OCI-LY3 (cell line): ENCODE results near the gene PDS5B.
"Not testable (repeated sequence)": the region's sequence is repeated elsewhere in the genome, so short reads cannot be mapped to it uniquely, and the experiment has no call there.

ENCODE experiments used
- H2AFZ ChIP-seq: fragments of 200-600, 300-600 bp; shearing (Covaris generic); 2 replicates; pipeline ENCODE4 v1.6.0; 2014; ENCODE audit warnings: antibody characterized with exemption, low read depth, low read length
- H3K27ac ChIP-seq: fragments of 200-600, 300-600 bp; sonication (generic); 2 replicates; pipeline ENCODE4 v1.5.1; 2014; ENCODE audit warnings: mild to moderate bottlenecking, low read length, moderate library complexity, mixed read lengths
- H3K27me3 ChIP-seq: fragments of 200-600, 300-600 bp; sonication (generic); 2 replicates; pipeline ENCODE4 v1.6.1; 2014; ENCODE audit warnings: low read depth, low read length, mixed read lengths
- H3K36me3 ChIP-seq: fragments of 200-600, 300-600 bp; sonication (generic); replicated peaks from 2 replicates; pipeline ENCODE3; 2014; ENCODE audit warnings: low read depth, low read length, mixed read lengths
- H3K4me1 ChIP-seq: fragments of 300-600, 200-600 bp; sonication (generic); 2 replicates; pipeline ENCODE4 v1.6.1; 2014; ENCODE audit warnings: low read length, mixed read lengths
- H3K4me2 ChIP-seq: fragments of 200-600, 300-600 bp; sonication (generic); 2 replicates; pipeline ENCODE4 v1.6.1; 2014; ENCODE audit warnings: low read length, mixed read lengths
- H3K4me3 ChIP-seq: fragments of 300-600, 200-600 bp; sonication (generic); 2 replicates; pipeline ENCODE4 v1.5.1; 2014; ENCODE audit warnings: antibody characterized with exemption, mild to moderate bottlenecking, low read length, moderate library complexity
- H3K79me2 ChIP-seq: fragments of 300-600, 200-600 bp; shearing (Covaris generic); 2 replicates; pipeline ENCODE4 v1.6.1; 2014; ENCODE audit warnings: mild to moderate bottlenecking, low read length, mixed read lengths
- H3K9ac ChIP-seq: fragments of 300-600, 200-600 bp; shearing (Covaris generic); 2 replicates; pipeline ENCODE4 v1.6.0; 2014; ENCODE audit warnings: mild to moderate bottlenecking, low read length, moderate library complexity
- H3K9me3 ChIP-seq: fragments of 200-600, 300-600 bp; shearing (Covaris generic); 2 replicates; pipeline ENCODE4 v1.6.1; 2014; ENCODE audit warnings: low read length, mixed read lengths; ENCODE audit not compliant: insufficient read depth
- H4K20me1 ChIP-seq: fragments of 200-600, 300-600 bp; sonication (generic); 2 replicates; pipeline ENCODE4 v1.6.1; 2016; ENCODE audit warnings: low read length, mixed read lengths; ENCODE audit not compliant: insufficient read depth
- CTCF ChIP-seq: fragments of 200-600, 300-600 bp; sonication (generic); IDR thresholded peaks from 2 replicates; pipeline ENCODE4 v1.5.1; 2014; ENCODE audit warnings: antibody characterized with exemption, low read length, low read depth
- EZH2phosphoT487 ChIP-seq: fragments of 200-600 bp; shearing (Covaris generic); IDR thresholded peaks from 2 replicates; pipeline ENCODE4 v1.6.1; 2018; ENCODE audit warnings: antibody characterized with exemption, mixed run types, low read depth

The PDS5B gene

DNA sequence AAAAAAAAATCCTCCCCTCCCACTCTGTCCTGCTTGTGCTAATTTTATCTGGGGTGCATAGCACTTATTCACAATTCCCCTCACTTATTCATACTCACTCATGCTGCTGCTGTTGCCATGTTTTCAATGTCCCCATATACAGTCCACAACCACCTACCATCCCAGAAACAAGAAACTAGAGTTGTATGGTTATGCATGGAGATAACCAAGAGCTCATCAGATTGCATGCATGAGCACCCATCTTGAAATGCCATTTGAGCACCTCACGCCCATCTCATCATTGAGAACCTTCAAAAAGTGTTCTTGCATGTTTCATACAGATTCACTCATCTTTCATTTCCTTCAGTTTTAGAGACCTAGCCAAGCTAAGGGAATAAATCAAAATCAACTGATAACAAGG is 32.5 kb upstream of the PDS5B start:
- Histone ChIP-seq H3K36me3 (no peaks in the 10 kb centered on the region), H3K9me3 (no peaks in the 10 kb centered on the region), H3K4me1 (peaks cover 3% of the 10 kb centered on the region), H3K79me2 (no peaks in the 10 kb centered on the region), H3K27ac (no peak overlapping the region), H3K27me3 (no peaks in the 10 kb centered on the region; the same call in 1 of the 2 replicates), H3K4me2 (no peak overlapping the region), H3K9ac (no peak overlapping the region), H3K4me3 (no peak overlapping the region), H4K20me1 (no peaks in the 10 kb centered on the region), H2AFZ (no peak overlapping the region)
- no peak for TF ChIP-seq EZH2phosphoT487
- no peak for TF ChIP-seq CTCF

- no peaks in the 10 kb centered on the region for H3K36me3 ChIP-seq
- H3K4me2 ChIP-seq, result no peak overlapping the region
- H3K79me2 ChIP-seq, result no peaks in the 10 kb centered on the region
- no peaks in the 10 kb centered on the region for H3K4me1 ChIP-seq
- no peaks in the 10 kb centered on the region for H3K9me3 ChIP-seq
- H3K9ac ChIP-seq, result no peak overlapping the region
- no peaks in the 10 kb centered on the region for H3K27me3 ChIP-seq
- no peak overlapping the region for H3K4me3 ChIP-seq
- H4K20me1 ChIP-seq, result no peaks in the 10 kb centered on the region
- H2AFZ ChIP-seq, result no peak overlapping the region
- TF ChIP-seq CTCF (no peak), EZH2phosphoT487 (no peak)
- H3K27ac ChIP-seq, result no peak overlapping the region
These were observed 30.6 kb upstream of the PDS5B start for GRCh38 chr13:32555613-32556012.

DNA sequence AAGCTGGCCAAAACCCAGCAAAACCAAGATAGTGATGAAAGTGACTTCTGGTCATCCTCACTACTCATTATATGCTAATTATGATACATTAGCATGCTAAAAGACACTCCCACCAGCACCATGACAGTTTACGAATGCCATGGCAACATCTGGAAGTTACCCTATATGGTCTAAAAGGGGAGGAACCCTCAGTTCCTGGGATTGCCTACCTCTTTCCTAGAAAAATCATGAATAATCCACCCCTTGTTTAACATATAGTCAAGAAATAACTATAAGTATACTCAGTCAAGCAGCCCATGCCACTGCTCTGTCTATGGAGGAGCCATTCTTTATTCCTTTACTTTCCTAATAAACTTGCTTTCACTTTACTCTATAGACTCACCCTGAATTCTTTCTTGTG is 25.4 kb upstream of the PDS5B start:
- H3K9me3 ChIP-seq, H3K9ac ChIP-seq: not testable (repeated sequence)

GRCh38 chr13:32575687-32576086 is 10.6 kb upstream of the PDS5B start:
- H3K36me3 ChIP-seq, H2AFZ ChIP-seq, H3K9me3 ChIP-seq, H3K4me1 ChIP-seq, H3K4me2 ChIP-seq, H3K27me3 ChIP-seq, H3K9ac ChIP-seq, H3K79me2 ChIP-seq, H4K20me1 ChIP-seq, H3K4me3 ChIP-seq, H3K27ac ChIP-seq: not testable (repeated sequence)

More for the DNA sequence above, 25.4 kb upstream of the PDS5B start:
- not testable (repeated sequence) for H3K27me3 ChIP-seq, H3K4me3 ChIP-seq, H4K20me1 ChIP-seq, H3K36me3 ChIP-seq, H3K4me1 ChIP-seq, H3K27ac ChIP-seq, H3K79me2 ChIP-seq, H2AFZ ChIP-seq, H3K4me2 ChIP-seq

DNA sequence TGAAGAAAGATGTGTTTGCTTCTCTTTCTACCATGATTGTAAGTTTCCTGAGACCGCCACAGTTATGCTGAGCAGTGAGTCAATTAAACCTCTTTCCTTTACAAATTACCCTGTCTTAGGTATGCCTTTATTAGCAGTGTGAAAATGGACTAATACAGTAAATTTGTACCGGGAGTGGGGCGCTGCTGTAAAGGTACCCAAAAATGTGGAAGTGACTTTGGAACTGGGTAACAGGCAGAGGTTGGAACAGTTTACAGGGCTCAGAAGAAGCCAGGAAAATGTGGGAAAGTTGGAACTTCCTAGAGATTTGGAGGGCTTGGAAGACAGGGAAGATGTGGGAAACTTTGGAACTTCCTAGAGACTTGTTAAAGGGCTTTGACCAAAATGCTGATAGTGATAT is 9.2 kb upstream of the PDS5B start:
- no peaks in the 10 kb centered on the region for H4K20me1 ChIP-seq
- H3K9me3 ChIP-seq, result no peaks in the 10 kb centered on the region
- TF ChIP-seq CTCF (no peak), EZH2phosphoT487 (no peak)
- no peak overlapping the region for H2AFZ ChIP-seq
- no peaks in the 10 kb centered on the region for H3K36me3 ChIP-seq
- no peaks in the 10 kb centered on the region for H3K27me3 ChIP-seq
- no peaks in the 10 kb centered on the region for H3K4me1 ChIP-seq
- no peak overlapping the region for H3K9ac ChIP-seq
- no peaks in the 10 kb centered on the region for H3K79me2 ChIP-seq
- no peak overlapping the region for H3K4me2 ChIP-seq
- no peak overlapping the region for H3K4me3 ChIP-seq
- H3K27ac ChIP-seq, result no peak overlapping the region
